ENCODE data around the gene RXRA.

GRCh38 chr9:134360180-134360759 is 34.0 kb downstream of the RXRA start:
- TF ChIP-seq CTCF (IDR thresholded peaks at IDR 0.05) (no peak), EZH2 (IDR thresholded peaks at IDR 0.05; ENCODE audit: borderline replicate concordance, insufficient read depth, low read depth, low read length, poor library complexity, severe bottlenecking) (no peak)
